Right cardiac atrium (tissue), 5 donors: ENCODE data around the gene CCL5. TPM values are rescaled to one million over a fixed set of nuclear protein-coding genes. Genes with fewer than 3 reads are reported as not detected.

ENCODE experiments used
- ATAC-seq, 2 donors: fragments of 200-7000 bp; cut with Tn5 transposase; one replicate each; pipeline versions ENCODE4 v1.8.0 to v1.9.1; 2020; ENCODE audit warnings: moderate library complexity in 2 of 2, mild to moderate bottlenecking in 1 of 2
- DNase-seq, 3 donors: peaks; one replicate each; pipeline ENCODE4 v3.0.0-alpha.2; 2020
- H3K27ac ChIP-seq: one replicate; pipeline ENCODE4 v1.5.1; 2013; ENCODE audit warnings: mild to moderate bottlenecking, low read length, control low read depth, moderate library complexity
- H3K27me3 ChIP-seq: one replicate; pipeline ENCODE4 v1.6.1; 2013; ENCODE audit not compliant: control insufficient read depth, insufficient read depth
- H3K4me1 ChIP-seq: one replicate; pipeline ENCODE4 v1.6.1; 2013; ENCODE audit warnings: low read length; ENCODE audit not compliant: control insufficient read depth, insufficient read depth
- H3K4me3 ChIP-seq: one replicate; pipeline ENCODE4 v1.5.1; 2013; ENCODE audit warnings: low read length, control low read depth
- H3K9me3 ChIP-seq: one replicate; pipeline ENCODE4 v1.6.1; 2013; ENCODE audit warnings: low read length; ENCODE audit not compliant: control insufficient read depth
- WGBS: extraction: QIAGEN DNeasy Blood & Tissue Kit; methylation state at CpG from one replicate; pipeline ENCODE4 v1.1.7; 2013; 5-methylcytosine and 5-hydroxymethylcytosine counted together
- intact Hi-C, 4 donors: fragments of 100-400 bp; cut with DNase I; formaldehyde crosslinking; loops; one replicate each; pipeline versions ENCODE4 v1.11.0 to v1.14.0; 2022 to 2023
- polyA plus RNA-seq: library from polyadenylated mRNA; stranded (reverse); fragments of 200-250 nt; gene quantifications from one replicate; pipeline ENCODE4 v1.2.3, GENCODE V29; 2013
- total RNA-seq, 4 donors: library from RNA; stranded (reverse); fragmentation: NEBNext Ultra II Directional; extraction: Animal tissue kit (Norgen Biotek cat#: 25700); gene quantifications; one replicate each; pipeline ENCODE4 v1.2.1, GENCODE V29; 2021
- donor health status: healthy with polysubstance abuse.
- donor health status: DM: no; HTN: yes; CAD: no.
- donor health status: DM: no; HTN: no; CAD: no.
- donor health status: DM: no; HTN: yes; CAD: no; lungs with severe emphysema.
- donor health status: DM: yes; HTN: yes; CAD: no.

The CCL5 gene
- total and polyA plus RNA-seq, 5 donors, result 1.2 to 3.3 (median 1.7) TPM

- no peaks in the 10 kb centered on the region for H3K27me3 ChIP-seq
- no peak for ATAC-seq
- no peaks in the 10 kb centered on the region for H3K4me1 ChIP-seq
- no peaks in the 10 kb centered on the region for H3K9me3 ChIP-seq
- DNase-seq, result no peak
- H3K27ac ChIP-seq, result no peak overlapping the region
- no peak overlapping the region for H3K4me3 ChIP-seq
- 98% methylated on average over 3 of the region's 3 CpGs for WGBS
- intact Hi-C loops, result no loop called here
Observed at GRCh38 chr17:35912339-35912912, 32.3 kb upstream of the CCL5 start.

DNA sequence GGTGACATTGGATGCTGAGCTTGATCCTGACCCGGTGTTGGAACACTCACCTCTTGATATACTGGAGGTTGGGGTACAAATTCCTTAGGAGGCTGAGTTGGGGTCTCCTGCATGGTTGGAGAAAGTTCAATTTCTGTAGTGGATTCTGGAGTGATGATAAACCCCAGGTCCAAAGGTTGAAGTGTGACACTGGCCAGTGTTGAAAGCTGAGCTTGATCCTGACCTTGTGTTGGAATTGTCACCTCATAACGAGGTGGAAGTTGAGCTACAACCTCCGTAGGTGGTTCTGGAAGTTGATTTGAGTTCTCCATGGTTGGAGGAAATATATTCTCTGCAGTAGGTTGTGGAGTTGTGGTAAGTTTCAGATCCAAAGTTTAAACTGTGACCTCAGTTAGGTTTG lies 29.2 kb upstream of the CCL5 start:
- 76% methylated on average over 3 of the region's 3 CpGs for WGBS
- Histone ChIP-seq H3K9me3 (no peaks in the 10 kb centered on the region), H3K27me3 (no peaks in the 10 kb centered on the region), H3K4me3 (no peak overlapping the region), H3K27ac (no peak overlapping the region), H3K4me1 (no peaks in the 10 kb centered on the region)
- no peak for ATAC-seq
- intact Hi-C loops, result no loop called here
- DNase-seq, result no peak

- Histone ChIP-seq H3K9me3 (no peaks in the 10 kb centered on the region), H3K4me1 (no peaks in the 10 kb centered on the region), H3K27me3 (no peaks in the 10 kb centered on the region), H3K27ac (no peak overlapping the region), H3K4me3 (no peak overlapping the region)
- DNase-seq (no peak), ATAC-seq (no peak)
- intact Hi-C loops, result no loop called here
- 54% methylated on average over 5 of the region's 5 CpGs for WGBS
Observed at GRCh38 chr17:35907691-35908090, 27.5 kb upstream of the CCL5 start.

DNA sequence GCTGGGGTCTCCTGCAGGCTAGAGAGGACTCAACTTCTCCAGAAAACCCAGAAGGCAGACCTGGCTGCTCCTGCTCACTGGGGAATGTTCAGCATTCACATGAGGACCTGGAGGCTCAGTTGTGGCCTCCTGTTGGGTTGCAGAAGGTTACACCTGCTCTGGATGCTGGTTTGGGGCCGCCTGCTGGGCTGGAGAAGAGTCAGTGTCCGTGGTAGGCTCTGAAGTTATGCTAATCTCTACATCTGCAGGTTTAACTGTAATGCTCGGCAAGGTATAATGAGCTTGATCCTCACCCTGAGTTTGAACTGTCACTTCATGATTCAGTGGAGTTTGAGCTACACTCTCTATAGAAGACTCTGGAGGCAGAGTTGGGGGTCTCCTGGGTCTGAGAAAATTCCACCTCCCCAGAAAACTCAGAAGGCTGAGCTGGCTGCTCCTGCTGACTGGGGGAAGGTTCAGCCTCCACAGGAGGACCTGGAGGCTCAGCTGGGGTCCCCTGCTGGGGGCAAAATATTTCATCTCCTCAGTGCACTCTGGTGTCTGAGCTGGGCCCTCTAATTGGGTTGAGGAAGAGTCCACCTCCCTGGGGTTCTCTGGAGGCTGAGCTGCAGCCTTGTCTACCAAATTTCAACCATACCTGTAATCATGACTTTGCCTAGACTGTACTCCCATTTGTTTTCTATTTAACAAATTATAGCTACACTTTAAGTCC lies 26.9 kb upstream of the CCL5 start:
- Histone ChIP-seq H3K4me1 (no peaks in the 10 kb centered on the region), H3K9me3 (no peaks in the 10 kb centered on the region), H3K27ac (no peak overlapping the region), H3K4me3 (no peak overlapping the region), H3K27me3 (no peaks in the 10 kb centered on the region)
- intact Hi-C loops, result no loop called here
- 78% methylated on average over 3 of the region's 3 CpGs for WGBS
- no peak for ATAC-seq
- no peak for DNase-seq

GRCh38 chr17:35906191-35906925 lies 26.2 kb upstream of the CCL5 start:
- 80% methylated on average over 5 of the region's 5 CpGs for WGBS
- Histone ChIP-seq H3K4me3 (no peak overlapping the region), H3K4me1 (no peaks in the 10 kb centered on the region), H3K9me3 (no peaks in the 10 kb centered on the region), H3K27ac (no peak overlapping the region), H3K27me3 (no peaks in the 10 kb centered on the region)
- intact Hi-C loops, result no loop called here
- DNase-seq, result peak in 1 of 3 donors; percentile 24
- ATAC-seq, result no peak

GRCh38 chr17:35903451-35903850 lies 23.3 kb upstream of the CCL5 start:
- Histone ChIP-seq H3K27me3 (no peaks in the 10 kb centered on the region), H3K4me1 (no peaks in the 10 kb centered on the region), H3K4me3 (no peak overlapping the region), H3K27ac (no peak overlapping the region), H3K9me3 (no peaks in the 10 kb centered on the region)
- intact Hi-C loops, result no loop called here
- no peak for DNase-seq
- WGBS, result 93% methylated on average over 5 of the region's 5 CpGs
- ATAC-seq, result no peak

- Histone ChIP-seq H3K4me1 (no peaks in the 10 kb centered on the region), H3K4me3 (no peak overlapping the region), H3K27me3 (no peaks in the 10 kb centered on the region), H3K9me3 (no peaks in the 10 kb centered on the region), H3K27ac (no peak overlapping the region)
- DNase-seq (no peak), ATAC-seq (no peak)
- intact Hi-C loops, result no loop called here
- WGBS, result 80% methylated on average over 9 of the region's 9 CpGs
Observed at GRCh38 chr17:35901631-35902175, 21.5 kb upstream of the CCL5 start.

DNA sequence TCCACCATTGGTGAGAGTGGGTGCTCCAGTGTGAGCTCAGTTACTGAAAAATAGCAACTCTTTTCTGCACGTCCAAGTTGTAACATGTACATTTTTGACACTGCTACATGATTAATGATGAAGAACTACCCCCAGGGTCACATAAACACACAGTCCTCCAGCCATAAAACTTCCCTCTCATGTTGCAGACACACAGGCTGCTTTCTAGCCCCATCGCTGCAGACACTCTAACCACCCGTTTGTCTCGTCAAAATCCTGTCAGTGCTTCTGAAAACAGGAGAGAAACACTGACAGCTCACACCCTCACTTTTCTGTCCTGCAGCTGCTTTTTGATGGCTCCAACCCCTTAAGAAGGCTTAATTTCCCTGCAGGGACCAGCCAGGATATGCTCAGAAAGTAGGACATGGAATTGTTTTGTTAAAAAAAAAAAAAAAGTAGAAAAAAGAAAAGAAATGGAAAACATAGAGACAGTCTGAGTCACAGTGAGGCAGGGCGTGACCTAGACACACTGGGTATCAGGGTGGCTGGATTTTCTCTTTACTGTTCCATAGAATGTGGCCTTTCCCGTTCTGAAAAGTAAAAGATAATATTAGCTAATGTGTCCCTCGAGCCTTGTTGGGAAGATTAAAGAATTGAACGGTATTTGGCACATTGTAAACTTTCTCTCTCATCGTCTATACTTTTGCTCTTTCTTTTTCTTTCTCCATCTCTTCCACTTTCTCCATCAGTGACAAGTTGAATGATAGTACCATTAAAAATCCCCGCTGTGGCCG lies 20.7 kb upstream of the CCL5 start:
- intact Hi-C loops, result no loop called here
- Histone ChIP-seq H3K4me3 (no peak overlapping the region), H3K27me3 (no peaks in the 10 kb centered on the region), H3K27ac (no peak overlapping the region), H3K4me1 (no peaks in the 10 kb centered on the region), H3K9me3 (no peaks in the 10 kb centered on the region)
- WGBS, result 45% methylated on average over 11 of the region's 11 CpGs
- DNase-seq (no peak), ATAC-seq (no peak)

DNA sequence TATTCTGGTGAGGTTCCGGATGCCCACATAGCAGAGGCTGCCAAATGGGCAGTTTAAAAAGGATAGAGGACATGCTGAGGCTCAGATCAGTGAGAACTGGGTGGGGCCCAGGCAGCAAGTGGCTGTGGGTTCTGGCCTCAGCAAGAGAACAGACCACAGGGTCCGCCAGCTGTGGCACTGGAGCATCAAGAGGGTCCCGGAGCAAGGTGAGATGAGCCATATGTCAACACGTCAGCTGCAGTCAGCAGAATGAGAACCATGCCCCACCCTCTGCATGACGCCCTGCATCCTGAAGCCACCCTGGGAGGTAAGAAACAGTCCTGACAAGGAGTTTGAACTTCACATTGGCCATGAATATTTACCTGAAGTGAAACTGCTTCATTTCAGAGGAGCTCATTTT lies 20.1 kb upstream of the CCL5 start:
- 74% methylated on average over 5 of the region's 5 CpGs for WGBS
- no peak for DNase-seq
- Histone ChIP-seq H3K4me1 (no peaks in the 10 kb centered on the region), H3K27me3 (no peaks in the 10 kb centered on the region), H3K27ac (no peak overlapping the region), H3K4me3 (no peak overlapping the region), H3K9me3 (no peaks in the 10 kb centered on the region)
- intact Hi-C loops, result no loop called here
- no peak for ATAC-seq

DNA sequence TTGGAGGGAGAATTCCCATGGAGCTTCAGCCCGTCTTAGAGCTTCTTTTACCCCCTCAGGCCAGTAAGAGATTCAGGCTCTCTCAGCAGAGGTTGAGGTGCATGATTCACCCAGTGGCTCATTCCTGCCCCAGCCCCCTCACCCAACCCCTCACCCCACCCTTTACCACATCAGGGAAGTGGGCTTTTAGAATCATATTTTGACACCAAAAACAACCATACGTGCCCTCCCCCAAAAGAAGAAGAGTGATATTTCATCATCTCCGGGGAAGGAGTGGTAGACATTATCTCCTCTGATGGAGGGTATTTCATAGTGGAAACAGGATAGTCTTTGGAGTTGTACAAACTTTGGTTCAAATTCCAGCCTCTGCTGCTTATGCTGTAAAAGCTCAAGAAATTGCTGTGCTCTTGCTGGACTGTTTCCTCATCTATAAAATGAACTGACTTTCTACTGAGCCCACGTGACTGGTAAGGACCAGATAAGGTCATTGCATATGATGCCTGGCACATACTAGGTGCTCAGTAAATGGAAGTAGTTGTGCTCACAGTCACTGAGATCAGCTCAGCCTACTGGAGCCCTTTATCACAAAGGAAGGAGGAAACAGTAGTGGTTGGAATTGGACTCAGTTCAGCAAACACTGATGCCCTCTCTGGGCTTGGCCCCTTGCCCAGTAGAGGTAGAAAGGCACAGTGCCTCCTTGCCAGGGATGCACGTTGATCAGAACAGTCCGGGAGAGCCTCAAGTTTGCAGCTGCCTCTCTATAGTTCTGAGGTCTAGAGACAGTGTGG lies 18.3 kb upstream of the CCL5 start:
- no peak for DNase-seq
- WGBS, result 58% methylated on average over 6 of the region's 6 CpGs

More for the DNA sequence above, 18.3 kb upstream of the CCL5 start:
- ATAC-seq, result peak in 1 of 2 donors; percentile 40
- H3K27ac ChIP-seq, result no peak overlapping the region
- no peaks in the 10 kb centered on the region for H3K4me1 ChIP-seq
- H3K27me3 ChIP-seq, result no peaks in the 10 kb centered on the region
- H3K4me3 ChIP-seq, result no peak overlapping the region
- intact Hi-C loops, result no loop called here
- H3K9me3 ChIP-seq, result no peaks in the 10 kb centered on the region
